K562 (cell line): Measurements from ENCODE around the gene PLEKHM3. TPM values are rescaled to one million over a fixed set of nuclear protein-coding genes. Genes with fewer than 3 reads are reported as not detected.

Source experiments
- ATAC-seq: fragments of 200-7000 bp; cut with Tn5 transposase; 3 replicates; pipeline ENCODE4 v1.9.1; 2020; ENCODE audit warnings: moderate library complexity
- BruUV-seq: library from RNA; stranded (reverse); fragments of 400-500 nt; replicated peaks from 2 replicates; lab custom pipeline; 2021; lab: Mats Ljungman, UMichigan
- CTCF ChIA-PET: fragments of 300-600 bp; formaldehyde crosslinking; extraction: SDS; loops from one replicate; lab custom pipeline; 2021; ENCODE audit warnings: low intra/inter-chr PET ratio; lab: Yijun Ruan, JAX
- POLR2A ChIA-PET: fragments of 300-600, 350-650 bp; sonication (Branson Sonifier 250); formaldehyde crosslinking; extraction: SDS; loops from one replicate; lab custom pipeline; 2021; ENCODE audit warnings: antibody characterized with exemption, inconsistent platforms; lab: Yijun Ruan, JAX
- DNase-seq, 4 experiments: peaks; one replicate each; pipeline versions ENCODE4 v3.0.0 to v3.0.0-alpha.2; 2011 to 2018; ENCODE audit warnings: low spot score in 3 of 4, mixed read lengths in 3 of 4; ENCODE audit errors: extremely low read depth in 1 of 4
- FAIRE-seq: peaks from 2 replicates; lab custom pipeline; 2011; peaks lifted over from hg19 to GRCh38; lab: Jason Lieb, UNC
- H2AFZ ChIP-seq: 2 replicates; pipeline ENCODE4 v1.6.0; 2011; ENCODE audit warnings: low read depth, low read length, control low read depth, inconsistent platforms
- H3K27ac ChIP-seq: fragments of 200-600 bp; 3 replicates; pipeline ENCODE4 v1.8.0; 2011; ENCODE audit warnings: low read depth, mild to moderate bottlenecking, control low read depth, inconsistent platforms, low read length, moderate library complexity, mixed read lengths; ENCODE audit errors: extremely low read depth
- H3K27me3 ChIP-seq, 2 experiments: fragments of 300-600 bp in 1 of 2; 2 replicates in 1 of 2; 3 replicates in 1 of 2; pipeline versions ENCODE4 v1.6.0 to v1.8.0; 2011; ENCODE audit warnings: inconsistent platforms in 2 of 2, low read length in 2 of 2, mild to moderate bottlenecking in 1 of 2, mixed read lengths in 1 of 2, moderate library complexity in 1 of 2; ENCODE audit not compliant: control insufficient read depth in 2 of 2, insufficient read depth in 2 of 2
- H3K36me3 ChIP-seq: fragments of 300-600 bp; 3 replicates; pipeline ENCODE4 v1.8.0; 2011; ENCODE audit warnings: mild to moderate bottlenecking, low read length, inconsistent platforms; ENCODE audit not compliant: control insufficient read depth, insufficient read depth
- H3K4me1 ChIP-seq, 2 experiments: fragments of 200-600 bp in 1 of 2; replicated peaks in 1 of 2; 2 replicates in 1 of 2; 3 replicates in 1 of 2; pipeline versions ENCODE4 v1.5.1 to v1.8.0; 2011; ENCODE audit warnings: inconsistent platforms in 2 of 2, low read length in 2 of 2, mild to moderate bottlenecking in 1 of 2, mixed read lengths in 1 of 2, moderate library complexity in 1 of 2; ENCODE audit not compliant: control insufficient read depth in 2 of 2, insufficient read depth in 2 of 2
- H3K4me2 ChIP-seq: 2 replicates; pipeline ENCODE4 v1.6.1; 2011; ENCODE audit warnings: low read length, control low read depth, inconsistent platforms, mixed read lengths; ENCODE audit not compliant: insufficient read depth
- H3K4me3 ChIP-seq: fragments of 200-600 bp; sonication (generic), shearing (Covaris generic); 2 replicates; pipeline ENCODE4 v1.5.1; 2016; ENCODE audit warnings: control low read depth, inconsistent platforms
- H3K79me2 ChIP-seq: fragments of 200-600 bp; 3 replicates; pipeline ENCODE4 v1.8.0; 2011; ENCODE audit warnings: low read length, inconsistent platforms; ENCODE audit not compliant: control insufficient read depth, insufficient read depth
- H3K9ac ChIP-seq, 2 experiments: 2 replicates each; pipeline versions ENCODE4 v1.6.0 to v1.6.1; 2011; ENCODE audit warnings: low read depth in 2 of 2, low read length in 2 of 2, control low read depth in 1 of 2, inconsistent platforms in 1 of 2, mild to moderate bottlenecking in 1 of 2, mixed read lengths in 1 of 2; ENCODE audit not compliant: insufficient read depth in 1 of 2
- H3K9me1 ChIP-seq: one replicate; pipeline ENCODE4 v1.6.0; 2011; ENCODE audit warnings: inconsistent platforms, mild to moderate bottlenecking, low read length, moderate library complexity; ENCODE audit not compliant: control insufficient read depth, insufficient read depth
- H3K9me3 ChIP-seq: replicated peaks from 2 replicates; pipeline ENCODE4 v1.5.1; 2011; ENCODE audit warnings: low read depth, low read length, inconsistent platforms; ENCODE audit not compliant: control insufficient read depth, insufficient read depth
- H4K20me1 ChIP-seq: replicated peaks from 2 replicates; pipeline ENCODE4 v1.6.1; 2011; ENCODE audit warnings: low read length, inconsistent platforms, mixed read lengths; ENCODE audit not compliant: control insufficient read depth, insufficient read depth
- MTA1 ChIP-seq: fragments of 450-650 bp; IDR thresholded peaks from 2 replicates; pipeline ENCODE4 v1.6.1; 2017; ENCODE audit warnings: borderline replicate concordance
- NR2F6 ChIP-seq: fragments of 450-650 bp; formaldehyde crosslinking; IDR thresholded peaks from 2 replicates; pipeline ENCODE4 v1.4.0; 2020; ENCODE audit warnings: mild to moderate bottlenecking
- ZKSCAN8 ChIP-seq: fragments of 200-800 bp; sonication (Bioruptor generic); IDR thresholded peaks from 2 replicates; pipeline ENCODE4 v1.6.1; 2016; ENCODE audit warnings: missing genetic modification characterization, missing compliant biosample characterization
- ZNF398 ChIP-seq: fragments of 250-450 bp; sonication (Bioruptor Pico); IDR thresholded peaks from 2 replicates; pipeline ENCODE4 v1.8.0; 2021; ENCODE audit warnings: moderate library complexity, mild to moderate bottlenecking, inconsistent platforms
- WGBS: fragments of 100-300 bp; shearing (Covaris generic); methylation state at CpG from one replicate; pipeline ENCODE4 v1.1.6; 2016; ENCODE audit warnings: low coverage, mixed read lengths; ENCODE audit not compliant: insufficient coverage; ENCODE audit errors: missing lambda C conversion rate; 5-methylcytosine and 5-hydroxymethylcytosine counted together
- in situ Hi-C: fragments of 300-500 bp; cut with MboI; formaldehyde crosslinking; loops from 4 replicates; pipeline ENCODE4 v1.15.0; 2018; ENCODE audit warnings: inconsistent platforms, mixed read lengths
- intact Hi-C: fragments of 100-400 bp; cut with micrococcal nuclease; formaldehyde crosslinking; loops from 2 replicates; pipeline ENCODE4 v1.14.2; 2022
- polyA plus RNA-seq, 8 experiments: library from polyadenylated mRNA; depleted of rRNA in 4 of 8; stranded (reverse) in 5 of 8; unstranded in 3 of 8; fragments of >200 nt; fragmentation: Nextera tagmentation in 2 of 8; fragmentation: Illumina TruSeq in 1 of 8; extraction: Ambion mirVana in 2 of 8; extraction: Trizol in 1 of 8; gene quantifications; 2 replicates each; pipeline versions ENCODE4 v1.2.1 to v1.2.3, GENCODE V29; 2011 to 2014; ENCODE audit warnings: inconsistent platforms in 1 of 8, missing spikeins in 1 of 8
- total RNA-seq, 7 experiments: library from RNA; depleted of rRNA in 6 of 7; stranded (reverse); fragments of >200 nt in 6 of 7; fragmentation: Illumina TruSeq in 2 of 7; extraction: Trizol in 2 of 7; gene quantifications; 2 replicates each; pipeline versions ENCODE4 v1.2.1 to v1.2.3, GENCODE V29; 2011 to 2021; ENCODE audit warnings: low replicate concordance in 1 of 7

The PLEKHM3 gene
- total and polyA plus RNA-seq, 9 of the 15 experiments (the other 6 are each of a cell fraction or from before 2014, with no cell fraction given): 0.24 to 1.6 (median 1.0) TPM

- intact Hi-C loops: loop anchor here (10.0 kb wide), 1 partner anchor 170 kb away; no protein-coding TSS in a partner anchor
- no peak overlapping the region for H3K9ac ChIP-seq
- 0 out of 5 replicates have a peak, but pooled peaks cover 0 to 2% of the 10 kb centered on the region in 2 experiments for H3K4me1 ChIP-seq
- in situ Hi-C loops: no loop called here
- H4K20me1 ChIP-seq: no peaks in the 10 kb centered on the region
- TF ChIP-seq NR2F6 (CRISPR knock-in tag) (no peak), MTA1 (no peak), ZNF398 (CRISPR knock-in tag) (no peak), ZKSCAN8 (no peak)
- WGBS: 56% methylated on average over 3 of the region's 5 CpGs
- POLR2A ChIA-PET: no interaction called here
- no peaks in the 10 kb centered on the region for H3K9me1 ChIP-seq
- no peak overlapping the region for H2AFZ ChIP-seq
- H3K4me3 ChIP-seq: no peak overlapping the region
- H3K4me2 ChIP-seq: no peak overlapping the region
- H3K79me2 ChIP-seq: no peaks in the 10 kb centered on the region
- H3K9me3 ChIP-seq: no peaks in the 10 kb centered on the region
- DNase-seq (no peak), FAIRE-seq (no peak), ATAC-seq (no peak)
- H3K27me3 ChIP-seq: no peaks in the 10 kb centered on the region
- H3K36me3 ChIP-seq: no peaks in the 10 kb centered on the region
- CTCF ChIA-PET: no interaction called here
- BruUV-seq: no TSS peak
- no peak overlapping the region for H3K27ac ChIP-seq
Observed at GRCh38 chr2:207865210-207865609, 160.1 kb downstream of the PLEKHM3 start.
